Left cardiac atrium (tissue), 4 donors: ENCODE data around the gene NOPCHAP1. TPM values are rescaled to one million over a fixed set of nuclear protein-coding genes. Genes with fewer than 3 reads are reported as not detected.
"Not testable (repeated sequence)": the region's sequence is repeated elsewhere in the genome, so short reads cannot be mapped to it uniquely, and the experiment has no call there.

Source experiments
- ATAC-seq, 2 donors: fragments of 200-7000 bp; cut with Tn5 transposase; one replicate each; pipeline ENCODE4 v1.9.1; 2020; ENCODE audit warnings: mild to moderate bottlenecking in 2 of 2, moderate library complexity in 2 of 2
- DNase-seq: peaks from one replicate; pipeline ENCODE4 v3.0.0-alpha.2; 2020
- intact Hi-C, 2 donors: fragments of 100-400 bp; cut with DNase I; formaldehyde crosslinking; loops; one replicate each; pipeline versions ENCODE4 v1.14.1 to v1.15.1; 2022 to 2023
- total RNA-seq, 2 donors: library from RNA; stranded (reverse); fragmentation: NEBNext Ultra II Directional; extraction: Animal tissue kit (Norgen Biotek cat#: 25700); gene quantifications; one replicate each; pipeline ENCODE4 v1.2.1, GENCODE V29; 2021
- donor health status: DM: no; HTN: yes; CAD: no.
- donor health status: DM: no; HTN: yes; CAD: no; lungs with severe emphysema.
- donor health status: DM: yes; HTN: yes; CAD: no.
- donor health status: Dilated cardiomyopathy.

NOPCHAP1 gene
- total RNA-seq, 2 donors from 2014 or later, result 10.4 to 10.5 TPM

DNA sequence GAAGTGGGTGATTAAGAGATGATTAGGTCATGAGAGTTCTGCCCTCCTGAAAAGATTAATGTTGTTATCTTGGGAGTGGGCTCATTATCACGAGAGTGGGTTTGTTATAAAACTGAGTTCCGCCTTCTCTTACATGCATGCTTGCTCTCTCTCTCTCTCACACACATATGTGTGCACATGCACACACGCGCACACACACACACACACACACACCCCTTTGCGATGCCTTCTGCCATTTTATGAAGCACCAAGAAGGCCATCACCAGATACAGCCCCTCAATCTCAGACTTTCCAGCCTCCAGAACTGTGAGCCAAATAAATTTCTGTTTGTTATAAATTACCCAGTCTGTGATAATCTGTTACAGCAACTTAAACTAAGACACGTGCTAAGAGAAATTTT is 22.4 kb upstream of the NOPCHAP1 start:
- intact Hi-C loops, result no loop called here
- ATAC-seq, result no peak

DNA sequence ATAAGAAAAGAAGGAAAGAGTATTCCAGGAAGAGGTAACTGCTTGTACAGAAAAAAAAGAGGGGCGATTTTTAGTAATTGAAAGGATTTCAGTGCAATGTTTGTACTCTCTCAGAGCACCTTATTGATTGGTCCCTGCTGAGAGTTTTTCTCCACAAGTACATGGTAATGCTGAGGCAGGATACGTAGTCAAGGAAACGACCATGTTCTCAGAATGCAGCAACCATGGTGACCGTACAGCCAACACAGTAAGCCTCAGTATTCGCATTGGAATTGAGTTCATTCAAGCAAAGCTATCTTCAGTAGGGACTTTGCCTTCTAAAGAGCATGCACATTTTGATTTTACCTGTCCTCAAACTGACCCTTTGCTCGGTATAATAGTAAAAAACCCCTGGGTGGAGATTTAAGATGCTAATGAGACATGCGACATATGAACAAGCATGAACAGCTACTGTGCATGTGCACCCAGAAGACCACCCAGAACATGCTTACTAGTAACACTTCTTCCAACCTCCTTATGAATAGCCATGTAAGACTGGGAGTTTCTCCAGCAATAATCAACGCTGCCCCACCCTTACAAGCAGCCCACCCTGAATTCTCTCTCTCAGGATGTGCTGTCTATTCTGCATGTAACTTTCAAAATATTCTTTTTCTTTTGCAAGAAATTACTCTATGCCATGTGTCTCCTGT is 21.8 kb upstream of the NOPCHAP1 start:
- DNase-seq, result no peak
- ATAC-seq, result no peak
- intact Hi-C loops, result no loop called here

More for the DNA sequence above, 22.4 kb upstream of the NOPCHAP1 start:
- DNase-seq, result no peak

DNA sequence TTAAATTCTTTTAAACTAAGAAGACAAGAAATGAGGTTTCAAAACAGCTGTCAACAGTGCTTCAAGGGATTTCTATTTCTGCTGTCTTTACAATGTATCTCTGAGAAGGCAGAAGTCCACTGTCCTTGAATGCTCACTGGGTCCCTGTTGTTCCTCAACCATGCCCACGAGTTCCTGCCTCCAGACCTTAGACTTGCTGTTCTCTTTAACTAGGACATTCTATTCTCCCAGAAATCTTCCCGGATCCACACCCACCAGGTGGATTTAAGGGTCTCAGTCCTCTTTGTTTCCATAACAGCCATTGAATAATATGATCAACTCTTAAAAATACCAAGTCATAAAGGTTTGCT is 21.3 kb upstream of the NOPCHAP1 start:
- intact Hi-C loops, result no loop called here
- ATAC-seq (no peak), DNase-seq (no peak)

DNA sequence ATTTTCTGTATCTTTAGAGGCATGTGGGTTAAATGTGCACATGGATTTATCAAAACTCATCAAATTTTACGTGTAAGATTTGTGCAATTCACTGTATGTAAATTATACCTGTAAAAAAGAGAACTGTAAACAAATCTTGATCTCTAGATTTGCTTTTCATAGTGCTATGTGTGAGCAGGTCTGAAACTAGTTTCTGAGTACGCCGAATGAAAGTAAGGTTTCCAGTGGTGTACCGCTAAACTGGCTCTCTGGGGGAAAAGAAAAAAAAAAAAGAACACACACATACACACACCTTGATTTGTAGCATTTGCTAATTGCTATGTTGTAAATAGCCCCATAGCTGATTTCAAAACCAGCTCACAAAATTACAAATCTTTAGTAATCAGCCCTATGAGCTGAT is 19.4 kb upstream of the NOPCHAP1 start:
- intact Hi-C loops, result no loop called here
- ATAC-seq (no peak), DNase-seq (no peak)

DNA sequence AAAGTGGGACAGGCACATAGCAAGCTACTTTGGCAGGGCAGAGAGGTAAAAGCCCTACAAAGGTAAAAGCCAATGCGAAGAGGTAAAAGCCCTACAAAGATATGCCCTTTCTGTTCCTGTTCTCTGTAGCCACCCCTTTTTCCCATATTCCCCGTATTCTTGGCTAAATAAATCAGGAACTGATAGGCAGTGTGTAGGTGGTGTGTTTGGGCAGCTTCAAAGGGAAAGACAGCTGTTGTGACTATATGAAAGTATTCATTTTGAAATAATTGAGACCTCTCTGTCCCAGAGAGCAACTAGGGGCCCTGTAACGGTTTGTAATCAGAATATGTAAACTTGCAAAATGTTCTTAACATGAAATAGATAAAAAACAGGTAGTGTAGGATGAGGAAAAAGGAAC is 16.8 kb upstream of the NOPCHAP1 start:
- intact Hi-C loops, result no loop called here
- ATAC-seq, result no peak

DNA sequence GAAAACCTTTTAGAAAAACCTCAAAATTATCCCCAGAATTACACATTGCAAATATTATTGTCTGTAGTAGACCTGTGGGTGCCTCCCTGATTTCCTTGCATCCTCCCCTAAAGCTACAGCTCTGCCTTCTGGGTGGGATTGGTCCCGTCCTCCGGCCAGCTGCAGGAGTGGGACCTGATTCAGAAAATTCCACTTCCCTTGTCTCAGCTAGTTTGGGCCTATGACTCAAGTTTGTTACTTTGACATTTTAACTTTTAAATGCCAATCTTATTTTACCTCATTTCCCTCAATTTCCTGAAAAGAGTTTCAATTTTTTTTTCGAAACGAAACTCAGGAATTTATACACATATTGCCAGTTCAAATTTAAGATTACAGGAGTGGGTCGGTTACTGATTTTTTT is 14.8 kb upstream of the NOPCHAP1 start:
- intact Hi-C loops, result no loop called here
- ATAC-seq (peak in 1 of 2 donors; percentile 65), DNase-seq (no peak)

More for the DNA sequence above, 16.8 kb upstream of the NOPCHAP1 start:
- no peak for DNase-seq

DNA sequence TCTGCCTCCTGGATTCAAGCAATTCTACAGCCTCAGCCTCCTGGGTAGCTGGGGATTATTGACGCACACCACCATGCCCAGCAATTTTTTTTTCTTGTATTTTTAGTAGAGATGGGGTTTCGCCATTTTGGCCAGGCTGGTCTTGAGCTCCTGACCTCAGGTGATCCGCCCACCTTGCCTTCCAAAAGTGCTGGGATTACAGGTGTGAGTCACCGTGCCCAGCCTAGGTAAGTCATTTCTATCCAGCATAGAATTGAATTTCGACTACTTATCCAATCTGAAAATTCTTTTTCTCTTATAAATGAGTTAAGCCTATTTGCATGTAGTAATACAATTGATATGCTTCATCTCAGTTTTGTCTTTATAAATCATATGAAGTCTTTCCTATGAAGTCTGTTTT is 12.9 kb upstream of the NOPCHAP1 start:
- intact Hi-C loops, result no loop called here
- DNase-seq (no peak), ATAC-seq (no peak)

DNA sequence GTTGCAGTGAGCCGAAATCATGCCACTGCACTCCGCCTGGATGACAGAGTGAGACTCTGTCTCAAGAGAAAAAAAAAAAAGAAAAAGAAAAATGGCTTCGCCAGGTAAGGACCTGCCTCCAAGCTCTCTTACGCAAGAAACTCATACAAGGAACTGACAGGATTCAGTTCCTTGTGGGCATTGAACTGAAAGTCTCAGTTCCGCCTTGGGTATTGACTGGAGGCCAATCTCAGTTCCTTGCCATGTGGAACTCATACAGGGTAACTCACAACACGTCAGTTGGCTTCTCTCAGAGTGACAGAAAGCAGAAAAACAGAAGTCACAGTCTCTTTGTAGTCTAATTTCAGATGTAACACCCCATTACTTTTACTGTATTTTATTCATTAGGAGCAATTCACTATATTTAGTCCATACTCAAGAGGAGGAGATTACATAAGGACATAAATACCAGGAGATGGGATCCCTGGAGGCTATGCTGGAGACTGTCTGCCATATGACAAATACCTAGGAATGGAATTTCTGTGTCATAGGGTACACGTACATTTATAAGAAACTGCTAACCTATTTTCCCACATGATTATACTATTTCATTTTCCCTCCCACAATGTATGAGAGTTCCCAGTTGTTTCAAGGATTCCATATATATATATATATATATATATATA is 11.4 kb upstream of the NOPCHAP1 start:
- ATAC-seq (peak; percentile 30 to 68), DNase-seq (no peak)
- intact Hi-C loops, result no loop called here

DNA sequence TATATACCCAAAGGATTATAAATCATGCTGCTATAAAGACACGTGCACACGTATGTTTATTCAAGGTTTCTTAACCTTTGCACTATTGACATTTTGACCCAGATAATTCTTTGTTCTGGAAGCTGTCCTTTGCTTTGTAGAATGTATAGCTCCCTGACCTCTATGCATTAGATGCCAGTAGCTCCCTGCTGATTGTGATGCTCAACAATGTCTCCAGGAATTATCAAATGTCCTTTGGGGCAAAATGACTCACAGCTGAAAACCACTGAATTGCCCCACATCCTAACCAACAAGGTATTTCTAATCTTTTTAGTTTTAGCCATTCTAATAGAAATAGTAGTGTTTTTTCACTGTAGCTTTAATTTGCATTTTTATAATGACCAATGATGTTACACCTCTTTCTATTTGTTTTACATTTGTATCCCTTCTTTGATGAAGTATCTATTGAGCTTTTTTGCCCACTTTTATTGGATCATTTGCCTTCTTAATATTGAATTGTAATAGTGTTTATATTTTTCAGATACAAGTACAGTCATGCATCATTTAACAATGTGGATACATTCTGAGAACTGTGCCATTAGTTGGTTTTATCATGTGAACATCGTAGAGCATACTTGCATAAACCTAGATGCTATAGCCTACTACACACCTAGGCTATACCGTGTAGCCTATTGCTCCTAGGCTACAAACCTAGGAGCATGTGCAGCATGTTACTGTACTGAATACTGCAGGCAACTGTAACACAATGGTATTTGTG is 10.4 kb upstream of the NOPCHAP1 start:
- ATAC-seq (no peak), DNase-seq (no peak)
- intact Hi-C loops, result no loop called here

DNA sequence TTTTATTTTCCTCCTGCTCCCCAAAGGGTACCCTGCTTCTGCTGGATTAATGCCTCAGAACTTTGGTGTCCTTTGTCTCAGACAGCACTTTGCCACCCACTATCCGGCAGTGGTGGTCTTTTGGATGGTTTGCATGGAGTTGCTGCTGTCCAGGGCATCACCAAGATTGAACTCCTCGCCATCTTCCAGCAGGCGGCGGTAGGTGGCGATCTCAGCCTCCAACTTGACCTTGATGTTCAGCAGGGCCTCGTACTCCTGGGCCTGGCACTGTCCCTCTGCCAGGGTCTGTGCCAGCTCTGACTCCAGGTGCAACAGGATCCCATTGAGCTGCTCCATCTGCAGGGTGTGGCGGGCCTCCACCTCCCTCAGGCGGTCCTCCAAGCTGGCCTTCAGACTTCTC is 9.4 kb upstream of the NOPCHAP1 start:
- no peak for ATAC-seq

DNA sequence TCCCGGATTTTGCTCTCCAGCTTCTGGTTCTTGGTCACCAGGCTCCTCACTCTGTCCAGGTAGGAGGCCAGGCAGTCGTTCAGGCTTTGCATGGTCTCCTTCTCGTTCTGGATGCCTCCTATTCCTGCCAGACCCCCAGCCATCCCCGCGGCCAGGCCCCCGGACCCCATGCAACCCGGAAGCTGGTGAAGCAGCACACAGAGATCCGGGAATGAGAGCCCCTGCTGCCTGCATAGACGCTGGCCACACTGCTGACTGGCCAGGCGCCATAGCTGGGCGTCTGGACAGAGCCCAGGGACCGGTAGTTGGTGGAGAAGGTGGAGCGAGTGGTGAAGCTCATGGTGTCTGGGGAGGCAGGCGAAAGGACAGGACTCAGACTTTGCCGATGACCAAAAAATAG is 8.4 kb upstream of the NOPCHAP1 start:
- intact Hi-C loops, DNase-seq, ATAC-seq: not testable (repeated sequence)

More for the DNA sequence above, 9.4 kb upstream of the NOPCHAP1 start:
- DNase-seq, result no peak
- intact Hi-C loops, result no loop called here

DNA sequence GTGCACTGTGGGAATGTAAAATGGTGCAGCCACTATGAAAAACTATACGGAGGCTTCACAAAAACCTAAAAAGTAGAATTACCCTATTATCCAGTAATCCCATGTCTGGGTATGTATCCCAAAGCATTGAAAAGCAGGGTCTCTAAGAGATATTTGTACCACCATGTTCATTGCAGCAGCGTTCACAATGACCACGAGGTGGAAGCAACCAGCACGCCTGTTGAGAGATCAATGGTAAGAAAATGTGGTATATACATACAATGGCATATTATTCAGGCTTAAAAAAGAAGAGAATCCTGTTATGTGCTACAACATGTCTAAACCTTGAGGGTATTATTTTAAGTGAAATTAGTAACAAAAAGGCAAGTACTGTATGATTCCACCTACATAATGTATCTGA is 910 bp upstream of the NOPCHAP1 start:
- no peak for DNase-seq
- intact Hi-C loops, result no loop called here
- no peak for ATAC-seq

DNA sequence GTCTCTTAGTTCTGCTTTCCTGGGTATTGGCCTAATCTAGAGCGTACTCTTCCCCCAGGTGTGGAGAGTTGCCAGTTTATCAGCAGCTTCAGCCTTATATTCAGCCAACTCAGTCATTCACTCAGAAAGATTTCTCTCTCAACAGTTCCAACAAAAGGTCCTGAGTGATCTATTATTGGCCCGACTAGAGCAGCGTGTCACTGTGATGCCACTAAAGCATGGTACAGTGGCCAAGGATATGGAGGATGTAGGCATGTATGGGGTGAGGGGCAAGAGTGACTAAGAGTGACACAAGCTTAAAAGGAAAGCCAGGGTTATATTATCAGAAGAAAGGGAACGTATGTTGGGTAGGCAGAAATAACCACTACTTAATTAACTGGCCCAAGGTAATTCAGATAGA is 4.8 kb downstream of the NOPCHAP1 start:
- intact Hi-C loops, result no loop called here
- DNase-seq (no peak), ATAC-seq (no peak)

DNA sequence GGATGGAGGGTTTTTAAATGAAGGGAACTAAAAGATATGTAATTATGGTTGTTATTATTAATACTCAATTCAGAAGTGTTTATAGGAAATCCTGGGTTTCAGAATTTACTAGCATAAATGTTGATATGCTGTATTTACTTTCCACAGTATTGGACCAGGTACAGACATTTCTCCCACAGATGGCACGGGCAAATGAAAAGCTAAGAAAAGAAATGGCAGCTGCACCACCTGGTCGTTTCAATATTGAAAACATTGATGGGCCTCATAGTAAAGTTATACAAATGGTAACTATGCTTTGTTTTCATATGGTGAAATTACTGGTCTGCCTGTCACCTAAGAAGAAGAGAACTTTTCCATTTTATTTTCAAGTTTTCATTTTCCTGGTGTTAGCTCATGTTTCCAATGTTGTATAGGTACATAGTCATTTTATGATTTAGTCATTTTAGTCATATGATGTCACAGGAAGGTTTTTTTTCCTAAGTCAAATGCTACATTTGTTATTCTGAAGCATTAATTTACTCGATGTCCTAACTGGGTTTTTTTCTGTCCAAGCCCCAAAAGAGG is 5.5 kb downstream of the NOPCHAP1 start:
- no peak for ATAC-seq
- intact Hi-C loops, result no loop called here

DNA sequence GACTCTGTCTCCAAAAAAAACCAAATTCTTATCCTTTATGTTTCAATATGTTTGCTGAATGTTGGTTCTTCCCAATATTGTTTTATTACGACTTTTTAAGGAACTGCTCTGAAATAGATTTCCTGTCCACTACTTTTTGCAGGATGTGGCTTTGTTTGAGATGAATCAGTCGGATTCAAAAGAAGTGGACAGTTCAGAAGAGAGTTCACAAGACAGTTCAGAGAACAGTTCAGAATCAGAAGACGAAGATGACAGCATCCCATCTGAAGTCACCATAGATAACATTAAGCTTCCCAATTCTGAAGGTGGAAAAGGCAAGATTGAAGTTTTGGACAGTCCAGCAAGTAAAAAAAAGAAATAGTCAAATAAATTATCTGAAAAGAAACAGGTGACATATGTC is 8.2 kb downstream of the NOPCHAP1 start:
- DNase-seq (no peak), ATAC-seq (no peak)
- intact Hi-C loops, result no loop called here

More for the DNA sequence above, 5.5 kb downstream of the NOPCHAP1 start:
- no peak for DNase-seq

DNA sequence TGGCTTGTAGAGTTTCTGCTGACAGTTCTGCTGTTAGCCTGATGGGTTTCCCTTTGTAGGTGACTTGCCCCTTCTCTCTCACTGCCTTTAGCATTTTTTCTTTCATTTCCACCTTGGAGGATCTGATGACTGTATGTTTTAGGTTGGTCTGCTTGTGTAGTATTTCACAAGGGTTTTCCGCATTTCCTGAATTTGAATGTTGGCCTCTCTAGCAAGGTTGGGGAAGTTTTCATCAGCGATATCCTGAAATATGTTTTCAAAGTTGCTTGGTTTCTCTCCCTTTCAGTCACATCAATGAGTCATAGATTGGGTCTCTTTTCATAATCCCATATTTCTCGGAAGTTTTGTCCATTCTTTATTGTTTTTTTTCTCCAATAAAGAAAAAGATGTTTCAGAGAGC is 11.4 kb downstream of the NOPCHAP1 start:
- ATAC-seq, result no peak
- DNase-seq, result no peak
- intact Hi-C loops, result no loop called here

DNA sequence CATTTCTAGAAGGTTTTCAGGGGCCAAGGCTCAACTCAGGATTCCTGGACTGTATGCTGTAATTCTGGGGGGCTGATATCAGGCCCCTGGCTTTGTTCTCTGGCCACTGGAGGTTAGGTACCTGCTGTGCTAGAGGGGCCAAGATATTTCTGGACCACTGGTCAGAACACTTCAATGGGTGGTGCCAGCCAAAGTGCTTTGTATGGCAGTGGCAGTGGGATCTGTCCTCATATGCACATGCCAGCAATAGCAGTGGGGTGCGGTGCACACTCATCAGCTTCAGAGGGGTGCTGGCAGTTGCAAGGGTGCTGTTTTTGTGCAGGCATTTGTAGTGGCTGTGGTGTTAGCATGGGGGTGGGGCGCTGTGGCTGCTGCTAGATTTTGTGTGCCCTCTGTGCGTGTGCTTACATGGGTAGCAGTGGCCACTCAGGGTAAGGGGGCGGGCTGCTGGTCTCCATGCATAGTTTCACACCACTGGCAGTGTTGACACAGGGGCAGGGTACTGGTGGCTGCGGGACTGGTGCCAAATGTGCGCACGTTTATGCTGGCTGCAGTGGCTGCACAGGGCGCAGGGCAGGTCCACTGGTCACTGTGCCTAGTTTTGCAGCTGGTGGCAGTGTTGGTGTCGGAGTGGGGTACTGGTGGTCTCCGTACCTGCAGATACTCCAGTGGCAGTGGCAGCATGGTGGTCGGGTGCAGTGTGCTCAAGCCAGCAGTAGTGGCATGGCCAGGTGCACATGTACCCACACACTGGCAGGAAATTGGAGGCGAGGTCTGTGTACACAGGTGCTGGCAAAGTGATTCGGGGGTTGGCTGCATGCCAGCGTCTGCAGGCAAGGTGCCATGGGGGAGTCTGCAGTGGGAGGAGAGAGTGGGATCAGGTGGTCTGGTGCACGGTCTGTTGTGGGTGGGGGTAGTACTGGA is 12.6 kb downstream of the NOPCHAP1 start:
- ATAC-seq (no peak), DNase-seq (no peak)
- intact Hi-C loops, result no loop called here

DNA sequence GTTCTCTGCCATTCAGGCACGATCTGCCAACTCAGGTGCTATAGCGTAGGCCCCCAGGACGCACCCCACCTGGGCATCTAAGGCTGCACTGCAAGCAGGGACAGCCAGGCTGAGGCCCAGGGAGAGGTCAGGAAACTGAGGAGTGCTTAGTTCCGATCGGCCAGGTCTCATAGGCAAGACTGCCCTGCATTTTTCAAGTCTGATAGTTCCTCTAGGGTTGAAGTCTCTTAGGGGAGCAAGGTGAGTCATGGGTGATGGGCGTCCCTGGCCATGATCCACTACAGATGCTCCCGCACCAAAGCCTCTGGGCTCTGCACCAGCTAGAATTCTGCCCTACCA is 13.2 kb downstream of the NOPCHAP1 start:
- ATAC-seq, result no peak
- intact Hi-C loops, result no loop called here
- no peak for DNase-seq

DNA sequence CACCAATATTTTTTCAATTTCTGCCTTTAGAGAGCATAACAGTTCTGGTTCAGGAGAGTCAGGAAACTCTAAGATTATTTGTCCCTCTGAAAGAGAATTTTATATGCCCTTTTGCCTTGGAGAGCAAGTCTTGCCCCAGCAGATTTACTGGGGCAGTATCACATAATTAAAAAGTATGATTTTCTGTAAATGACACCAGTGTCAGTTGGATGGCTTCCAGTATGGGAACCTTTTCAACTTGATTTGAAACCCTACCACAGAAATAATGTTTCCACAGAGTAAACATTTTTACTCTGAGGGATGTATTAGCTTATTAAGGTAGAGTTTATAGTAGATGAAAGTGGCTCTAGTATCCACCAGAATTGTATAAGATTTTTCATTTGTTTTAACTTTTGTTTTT is 15.4 kb downstream of the NOPCHAP1 start:
- ATAC-seq (no peak), DNase-seq (no peak)
- intact Hi-C loops, result no loop called here
